Natural killer cell treated with Interleukin-12 subunit alpha and Interleukin-12 subunit beta and Interleukin-15 and Interleukin-18, amount 100 ng/mL, for 72 hours (primary cell): ENCODE results near the gene ZNF286A. TPM values are rescaled to one million over a fixed set of nuclear protein-coding genes. Genes with fewer than 3 reads are reported as not detected.
A peak's percentile ranks its signal among the peaks of the same experiment; 100 is the strongest.
"Not testable (repeated sequence)": the region's sequence is repeated elsewhere in the genome, so short reads cannot be mapped to it uniquely, and the experiment has no call there.

ENCODE experiments used
- ATAC-seq, 2 donors: fragments of 150-1000 bp; cut with Tn5 transposase in 1 of 2; sonication (Bioruptor Pico), chemical (Tn5 transposase) in 1 of 2; 2 replicates each; pipeline ENCODE4 v1.10.0; 2021
- DNase-seq: peaks from one replicate; pipeline ENCODE4 v3.0.0; 2022; ENCODE audit warnings: low spot score
- H3K27ac Mint-ChIP-seq, 2 donors: 1 replicate in 1 of 2; 2 replicates in 1 of 2; pipeline ENCODE4 v1.8.0; 2022; ENCODE audit warnings: mixed read lengths in 2 of 2, mild to moderate bottlenecking in 1 of 2, moderate library complexity in 1 of 2
- H3K27me3 Mint-ChIP-seq, 2 donors: 1 replicate in 1 of 2; 2 replicates in 1 of 2; pipeline ENCODE4 v1.8.0; 2022; ENCODE audit warnings: mixed read lengths in 2 of 2
- H3K36me3 Mint-ChIP-seq: one replicate; pipeline ENCODE4 v1.8.0; 2022; ENCODE audit warnings: mixed read lengths
- H3K4me1 Mint-ChIP-seq, 2 donors: 1 replicate in 1 of 2; 2 replicates in 1 of 2; pipeline ENCODE4 v1.8.0; 2022; ENCODE audit warnings: low read depth in 2 of 2, mixed read lengths in 2 of 2, mild to moderate bottlenecking in 1 of 2
- H3K4me3 Mint-ChIP-seq: one replicate; pipeline ENCODE4 v1.8.0; 2022; ENCODE audit warnings: mixed read lengths
- H3K9me3 Mint-ChIP-seq: 2 replicates; pipeline ENCODE4 v1.8.0; 2022; ENCODE audit warnings: mixed read lengths
- total RNA-seq, 2 donors: library from RNA; stranded (reverse); gene quantifications; one replicate each; pipeline ENCODE4 v1.2.3, GENCODE V29; 2022

Gene ZNF286A
- total RNA-seq, 2 donors from 2014 or later = 25.5 to 25.9 TPM

DNA sequence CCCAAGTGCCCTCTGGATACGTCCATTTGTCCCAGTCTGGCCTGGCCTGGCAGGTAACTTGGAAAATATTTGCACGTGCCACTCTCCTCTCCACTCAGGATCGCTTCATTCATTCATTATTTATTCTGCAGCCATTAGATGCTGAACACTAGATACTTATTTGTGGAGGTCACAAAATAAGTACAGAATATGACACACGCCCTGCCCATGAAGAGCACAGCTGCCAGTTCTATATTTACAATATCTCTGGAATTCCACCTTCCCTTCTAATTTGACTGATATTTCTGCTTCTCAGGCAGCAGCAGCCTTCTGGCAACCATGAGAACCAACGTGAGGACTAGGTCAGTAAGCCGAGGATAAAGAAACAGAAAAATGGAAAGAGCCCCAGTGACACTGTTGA is 36.4 kb upstream of the ZNF286A start:
- no peak for ATAC-seq

DNA sequence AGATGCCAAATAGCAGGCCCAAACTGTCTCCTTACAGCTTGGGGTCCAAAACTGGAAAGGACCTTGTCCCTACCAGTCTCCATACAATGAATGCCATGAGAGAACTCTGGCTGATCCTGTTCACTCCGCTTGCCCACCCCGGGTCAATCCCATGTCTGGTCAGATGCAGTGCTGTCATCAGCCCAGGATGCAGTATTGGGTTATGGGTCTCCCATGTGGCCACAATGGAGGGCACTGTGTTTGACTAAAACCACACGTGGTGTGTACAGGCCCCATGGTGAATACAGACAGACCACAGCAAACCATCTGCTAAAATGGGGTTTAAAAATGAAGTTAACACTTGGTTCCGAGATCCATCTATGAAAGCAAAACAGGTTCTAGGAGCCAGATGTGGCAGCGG is 35.9 kb upstream of the ZNF286A start:
- H3K27me3 Mint-ChIP-seq = no peaks in the 10 kb centered on the region
- H3K4me1 Mint-ChIP-seq = no peaks in the 10 kb centered on the region
- H3K4me3 Mint-ChIP-seq = no peak overlapping the region
- peaks cover 9% of the 10 kb centered on the region for H3K36me3 Mint-ChIP-seq
- H3K27ac Mint-ChIP-seq = no peak overlapping the region
- no peaks in the 10 kb centered on the region for H3K9me3 Mint-ChIP-seq
- no peak for ATAC-seq
- no peak for DNase-seq

More for the DNA sequence above, 36.4 kb upstream of the ZNF286A start:
- Mint-ChIP-seq H3K4me3 (no peak overlapping the region), H3K4me1 (no peaks in the 10 kb centered on the region), H3K9me3 (no peaks in the 10 kb centered on the region), H3K27ac (no peak overlapping the region), H3K27me3 (no peaks in the 10 kb centered on the region), H3K36me3 (peaks cover 9% of the 10 kb centered on the region)
- no peak for DNase-seq

DNA sequence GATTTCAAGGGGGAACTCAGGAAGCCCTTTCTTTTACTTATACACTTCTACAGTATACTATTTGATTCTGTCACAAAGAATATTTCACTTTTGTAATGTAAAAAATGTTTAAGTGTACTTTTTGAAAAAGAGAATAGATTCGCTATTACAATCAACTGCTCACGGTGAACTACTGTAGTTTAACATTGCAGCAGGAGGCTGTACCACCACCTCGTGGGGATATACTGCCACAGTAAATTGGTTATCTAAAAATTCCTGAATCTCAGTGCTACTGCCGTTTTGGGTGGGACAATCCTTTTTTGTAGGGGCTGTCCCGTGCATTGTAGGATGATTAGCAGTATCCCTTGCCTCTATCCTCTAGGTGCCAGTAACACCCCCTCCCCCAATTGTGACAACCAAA is 30.0 kb upstream of the ZNF286A start:
- H3K4me1 Mint-ChIP-seq, ATAC-seq, H3K27me3 Mint-ChIP-seq, H3K9me3 Mint-ChIP-seq, H3K4me3 Mint-ChIP-seq, H3K36me3 Mint-ChIP-seq, DNase-seq, H3K27ac Mint-ChIP-seq: not testable (repeated sequence)

DNA sequence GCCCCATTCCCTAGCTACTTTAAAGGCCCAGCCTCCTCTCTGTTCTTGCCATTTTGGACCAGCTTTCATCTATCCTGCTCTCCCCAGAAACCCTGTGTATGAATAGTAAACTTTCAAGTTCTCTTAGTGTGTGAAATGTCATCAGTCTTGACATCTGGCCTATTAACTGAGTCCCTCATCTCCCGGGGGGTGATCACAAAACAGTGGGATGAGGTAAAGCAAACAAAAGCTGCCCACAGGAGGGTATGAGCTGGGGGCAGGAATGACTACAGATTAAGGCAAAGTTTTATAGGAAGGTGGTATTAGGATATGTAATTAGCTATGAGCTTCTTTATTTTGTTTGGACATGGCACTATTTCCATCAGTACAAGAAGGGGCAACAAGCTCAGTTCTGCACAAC is 24.9 kb upstream of the ZNF286A start:
- not testable (repeated sequence) for H3K9me3 Mint-ChIP-seq, H3K27me3 Mint-ChIP-seq, ATAC-seq, H3K4me1 Mint-ChIP-seq, H3K36me3 Mint-ChIP-seq, H3K4me3 Mint-ChIP-seq, H3K27ac Mint-ChIP-seq
- DNase-seq = peak; percentile 53

DNA sequence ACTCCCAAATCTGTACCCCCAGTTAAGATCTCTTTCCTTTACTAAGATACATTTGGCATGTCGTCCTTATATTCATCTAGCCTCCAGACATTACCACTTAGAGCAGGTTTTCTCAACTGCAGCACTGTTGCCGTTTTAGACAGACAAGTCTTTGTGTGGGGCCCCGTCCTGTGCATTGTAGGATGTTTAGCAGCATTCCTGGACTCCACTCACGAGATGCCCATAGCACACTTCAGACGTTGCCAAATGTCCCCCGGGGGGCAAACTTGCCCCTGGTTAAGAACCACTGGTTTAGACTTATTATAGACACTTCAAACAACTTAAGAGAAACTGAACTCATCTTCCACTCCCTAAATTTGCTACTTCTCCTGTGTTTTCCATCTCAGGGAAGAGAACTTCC is 23.6 kb upstream of the ZNF286A start:
- H3K27me3 Mint-ChIP-seq, H3K9me3 Mint-ChIP-seq, ATAC-seq, DNase-seq, H3K27ac Mint-ChIP-seq, H3K4me3 Mint-ChIP-seq, H3K36me3 Mint-ChIP-seq, H3K4me1 Mint-ChIP-seq: not testable (repeated sequence)

DNA sequence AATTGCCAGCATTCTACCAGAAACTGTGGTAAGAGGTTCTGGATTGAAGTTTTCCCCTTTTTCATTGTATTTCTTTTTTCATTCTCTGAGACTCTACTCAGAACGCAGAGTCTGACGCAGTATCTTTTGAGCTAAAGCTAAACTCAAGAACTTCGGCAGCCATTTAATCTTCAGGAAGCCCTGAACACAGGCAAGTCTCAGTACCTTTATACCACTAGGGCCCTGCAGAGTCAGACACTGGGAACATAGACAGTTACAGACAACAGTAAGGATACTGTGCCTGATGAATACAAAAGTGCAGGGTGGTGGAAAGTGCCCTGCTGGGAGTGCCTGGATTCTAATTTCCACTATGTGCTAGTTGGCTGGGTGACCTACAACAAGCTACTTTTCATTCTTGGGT is 16.4 kb upstream of the ZNF286A start:
- H3K4me1 Mint-ChIP-seq = peaks cover 13% of the 10 kb centered on the region in 2 donors
- H3K36me3 Mint-ChIP-seq, ATAC-seq, H3K27ac Mint-ChIP-seq, H3K27me3 Mint-ChIP-seq, DNase-seq, H3K9me3 Mint-ChIP-seq: not testable (repeated sequence)
- H3K4me3 Mint-ChIP-seq = peak overlapping the region; percentile 94

DNA sequence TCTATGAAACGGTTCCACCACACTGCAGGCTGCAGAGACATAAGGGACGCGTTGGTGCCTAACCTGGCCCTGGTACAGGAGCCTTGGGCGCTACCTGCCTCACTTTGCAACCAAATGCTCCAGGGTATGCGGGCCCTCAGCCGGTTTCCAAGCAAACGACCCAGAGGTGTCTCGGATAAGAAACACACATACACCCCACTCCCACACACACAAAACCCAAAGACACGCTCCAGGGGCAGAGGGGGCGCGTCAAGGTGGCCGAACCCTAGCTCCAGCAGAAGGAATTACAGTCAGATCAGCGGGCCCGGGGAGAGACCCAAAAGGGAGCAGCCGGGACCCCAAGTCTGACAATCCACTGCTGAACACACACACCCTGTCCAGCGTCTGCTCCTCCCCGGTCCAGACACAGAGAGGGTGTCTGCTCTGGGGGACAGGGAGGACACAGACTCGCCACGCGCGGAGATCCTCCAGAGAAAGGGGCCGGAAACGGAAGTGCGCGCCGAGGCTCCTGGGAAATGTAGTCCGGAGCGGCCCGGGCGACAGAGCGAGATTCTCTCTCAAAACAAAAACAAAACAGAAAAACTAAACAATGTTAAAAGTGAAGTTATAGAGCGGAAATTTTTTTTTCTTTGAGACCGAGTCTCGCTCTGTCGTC is 15.6 kb upstream of the ZNF286A start, which contains the start of gene TRIM16:
TSS of gene TRIM16 (minus strand) at position 488 of the 655 bp plus-strand sequence. CDS start 32,702 bp downstream, outside the sequence.
- Mint-ChIP-seq H3K4me3 (peak within 1 kb of the TSS; percentile 94), H3K27ac (peak within 1 kb of the TSS; percentile 81 to 89), H3K4me1 (peaks cover 13% of the 10 kb centered on the region in 2 donors)
- not testable (repeated sequence) for H3K36me3 Mint-ChIP-seq, H3K9me3 Mint-ChIP-seq, H3K27me3 Mint-ChIP-seq
- DNase-seq (peak; percentile 82), ATAC-seq (peak; percentile 95 to 97)

DNA sequence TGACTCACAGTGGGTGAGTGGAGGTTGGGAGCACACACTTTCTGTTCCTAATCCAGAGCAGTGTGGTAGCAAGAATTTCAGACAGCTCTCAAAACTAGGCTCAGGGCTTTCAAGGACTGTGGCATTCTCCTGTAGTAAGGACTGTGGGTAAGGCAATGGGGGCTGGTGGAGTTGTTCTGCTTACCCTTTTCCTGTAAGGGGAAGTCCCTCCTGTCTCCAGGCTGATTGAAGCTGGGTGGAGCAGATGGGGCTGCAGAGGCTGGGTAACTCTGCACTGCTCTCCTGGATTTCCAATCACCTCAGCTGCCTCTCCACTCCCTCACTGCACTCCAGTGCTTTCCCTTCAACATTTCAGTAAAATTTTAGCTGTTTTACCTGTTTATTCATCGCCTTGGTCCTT is 12.1 kb upstream of the ZNF286A start:
- not testable (repeated sequence) for ATAC-seq, H3K4me3 Mint-ChIP-seq, H3K9me3 Mint-ChIP-seq, H3K27ac Mint-ChIP-seq, H3K27me3 Mint-ChIP-seq, DNase-seq, H3K36me3 Mint-ChIP-seq
- peaks cover 13% of the 10 kb centered on the region in 2 donors for H3K4me1 Mint-ChIP-seq

DNA sequence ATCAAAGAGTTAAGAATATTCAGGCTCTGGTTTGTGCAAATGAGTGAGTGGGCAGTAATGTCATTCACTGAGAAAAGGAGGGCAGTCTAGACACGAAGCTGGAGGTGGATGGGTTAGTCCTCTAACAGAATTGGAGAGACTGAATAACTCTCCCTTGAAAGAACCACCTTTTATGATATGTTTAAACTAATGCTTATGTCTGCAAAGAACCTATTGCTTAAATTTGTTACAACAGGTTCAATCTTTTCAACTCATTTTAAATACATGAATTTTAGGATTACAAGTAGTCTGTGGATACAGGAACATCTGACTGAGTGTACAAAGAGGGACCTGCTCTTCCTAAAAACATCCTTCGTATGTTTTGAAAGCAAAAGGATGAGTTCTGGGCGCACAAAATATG is 585 bp upstream of the ZNF286A start:
- Mint-ChIP-seq H3K27ac (peak overlapping the region; percentile 77 to 95), H3K4me3 (peak overlapping the region; percentile 95)
- H3K27me3 Mint-ChIP-seq, ATAC-seq, H3K36me3 Mint-ChIP-seq, H3K9me3 Mint-ChIP-seq, DNase-seq, H3K4me1 Mint-ChIP-seq: not testable (repeated sequence)

DNA sequence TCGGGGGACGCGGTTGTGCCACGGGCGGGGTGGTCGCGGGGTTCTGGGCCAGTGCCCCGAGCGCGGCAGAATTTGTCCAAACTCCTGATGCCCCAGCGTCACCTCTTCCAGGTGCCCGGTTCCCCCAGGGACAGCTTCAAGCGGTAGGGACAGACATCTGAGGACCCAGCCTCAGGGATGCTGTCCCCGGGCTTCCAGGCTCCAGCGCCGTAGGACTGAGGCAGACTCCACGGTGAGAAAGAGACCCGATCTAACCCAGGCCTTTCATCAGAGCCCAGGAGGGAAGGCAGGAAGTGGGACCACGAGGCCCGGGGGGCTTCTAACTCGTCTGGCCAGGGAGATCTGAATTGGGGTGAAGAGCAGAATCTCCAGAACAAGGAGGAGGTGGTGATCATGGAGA is 385 bp downstream of the ZNF286A start:
- Mint-ChIP-seq H3K27ac (peak overlapping the region; percentile 77 to 95), H3K4me3 (peak overlapping the region; percentile 95)
- not testable (repeated sequence) for H3K27me3 Mint-ChIP-seq, H3K9me3 Mint-ChIP-seq, H3K36me3 Mint-ChIP-seq, DNase-seq, H3K4me1 Mint-ChIP-seq
- peak in 1 of 2 donors; percentile 15 for ATAC-seq

DNA sequence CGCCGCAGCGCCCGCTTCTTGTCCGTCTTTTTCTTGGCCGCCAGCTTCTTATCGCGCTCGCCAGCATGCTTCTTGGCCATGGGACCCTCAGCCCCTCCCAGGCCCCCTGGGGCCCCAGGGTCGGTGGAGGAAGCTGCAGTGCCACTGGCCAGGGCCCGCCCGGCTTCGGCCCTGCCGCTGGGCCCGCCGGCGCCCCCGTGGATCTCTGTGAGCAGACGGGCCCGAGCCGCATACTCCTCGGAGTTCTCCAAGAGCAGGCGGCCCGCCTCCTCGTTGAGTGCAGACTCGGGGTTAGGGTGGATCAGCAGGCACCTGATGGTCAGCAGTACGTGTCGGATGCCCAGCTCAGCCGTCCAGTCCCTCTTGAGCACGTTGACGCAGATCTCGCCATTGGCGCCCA is 4.7 kb downstream of the ZNF286A start:
- H3K27ac Mint-ChIP-seq, H3K27me3 Mint-ChIP-seq, H3K4me1 Mint-ChIP-seq, H3K4me3 Mint-ChIP-seq, ATAC-seq, H3K9me3 Mint-ChIP-seq, DNase-seq: not testable (repeated sequence)
- peaks cover 29% of the 10 kb centered on the region for H3K36me3 Mint-ChIP-seq

DNA sequence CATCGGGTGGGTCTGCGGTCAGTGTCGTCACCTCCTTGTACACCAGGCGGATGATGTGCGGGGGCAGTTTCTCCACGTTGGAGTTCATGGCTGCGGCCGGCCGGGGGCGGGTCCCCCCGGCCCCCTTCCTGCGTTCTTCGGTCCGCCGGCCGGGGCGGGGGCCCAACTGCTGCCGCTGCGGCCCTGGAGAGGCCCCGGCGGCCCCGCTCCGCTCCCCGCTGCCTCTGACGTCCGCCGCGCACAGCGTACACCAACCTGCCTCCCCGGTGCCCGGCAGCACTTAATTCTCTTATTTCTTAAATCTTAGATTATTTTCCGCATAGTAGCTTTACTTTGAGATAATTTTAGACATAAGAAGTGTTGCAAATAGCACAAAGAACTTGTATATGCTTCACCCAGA is 5.3 kb downstream of the ZNF286A start:
- H3K27ac Mint-ChIP-seq, H3K9me3 Mint-ChIP-seq: not testable (repeated sequence)

DNA sequence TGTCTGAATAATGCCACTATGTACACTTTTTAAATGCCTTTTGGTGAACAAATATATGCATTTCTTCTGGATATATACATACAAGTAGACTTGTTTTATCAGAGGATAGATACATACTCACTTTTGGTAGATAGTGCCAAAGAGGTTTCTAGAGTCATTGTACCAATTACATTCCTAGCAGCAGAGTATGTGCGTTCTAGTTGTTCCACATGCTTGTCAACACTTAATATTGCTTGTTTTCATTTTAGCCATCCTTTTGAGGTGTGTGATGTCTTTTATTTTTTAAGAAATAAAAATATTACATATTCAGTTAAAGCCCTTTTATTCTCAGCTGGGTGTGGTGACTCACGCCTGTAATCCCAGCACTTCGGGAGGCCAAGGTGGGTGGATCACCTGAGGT is 9.3 kb downstream of the ZNF286A start:
- H3K4me1 Mint-ChIP-seq, H3K4me3 Mint-ChIP-seq, DNase-seq, H3K9me3 Mint-ChIP-seq, H3K27me3 Mint-ChIP-seq, ATAC-seq, H3K27ac Mint-ChIP-seq: not testable (repeated sequence)
- H3K36me3 Mint-ChIP-seq = peaks cover 39% of the 10 kb centered on the region

More for the DNA sequence above, 5.3 kb downstream of the ZNF286A start:
- not testable (repeated sequence) for H3K4me1 Mint-ChIP-seq, H3K27me3 Mint-ChIP-seq, H3K4me3 Mint-ChIP-seq, DNase-seq
- peaks cover 29% of the 10 kb centered on the region for H3K36me3 Mint-ChIP-seq
- ATAC-seq = peak in 1 of 2 donors; percentile 68

DNA sequence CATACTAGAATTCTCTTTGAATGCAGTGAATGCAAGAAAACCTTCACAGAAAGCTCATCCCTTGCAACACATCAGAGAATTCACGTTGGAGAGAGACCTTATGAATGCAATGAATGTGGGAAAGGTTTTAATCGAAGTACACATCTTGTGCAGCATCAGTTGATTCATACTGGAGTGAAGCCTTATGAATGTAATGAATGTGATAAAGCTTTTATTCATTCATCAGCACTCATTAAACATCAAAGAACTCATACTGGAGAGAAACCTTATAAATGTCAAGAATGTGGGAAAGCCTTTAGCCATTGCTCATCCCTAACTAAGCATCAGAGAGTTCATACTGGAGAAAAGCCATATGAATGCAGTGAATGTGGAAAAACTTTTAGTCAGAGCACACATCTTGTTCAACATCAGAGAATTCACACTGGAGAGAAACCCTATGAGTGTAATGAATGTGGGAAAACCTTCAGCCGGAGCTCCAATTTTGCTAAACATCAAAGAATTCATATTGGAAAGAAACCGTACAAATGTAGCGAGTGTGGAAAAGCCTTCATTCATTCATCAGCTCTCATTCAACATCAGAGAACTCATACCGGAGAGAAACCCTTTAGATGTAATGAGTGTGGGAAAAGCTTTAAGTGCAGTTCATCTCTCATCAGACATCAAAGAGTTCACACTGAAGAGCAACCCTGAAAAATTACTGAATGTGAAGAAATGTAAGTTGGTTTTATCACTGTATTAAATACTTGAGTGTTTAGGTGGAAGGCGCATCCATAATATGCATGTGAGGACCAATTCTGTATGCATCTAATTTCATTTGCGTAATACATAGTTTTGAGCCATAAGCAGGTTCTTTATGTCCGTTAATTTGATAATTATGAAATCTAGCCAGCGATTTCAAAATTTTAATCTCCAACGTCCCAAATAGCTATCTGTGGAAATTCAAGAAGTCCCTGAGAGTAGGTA is 17.3 kb downstream of the ZNF286A start:
- not testable (repeated sequence) for H3K27me3 Mint-ChIP-seq, H3K9me3 Mint-ChIP-seq, H3K4me1 Mint-ChIP-seq, H3K27ac Mint-ChIP-seq, ATAC-seq, H3K4me3 Mint-ChIP-seq, DNase-seq
- peaks cover 38% of the 10 kb centered on the region for H3K36me3 Mint-ChIP-seq
